ENCODE data around the gene ANKK1.

Gene ANKK1

GRCh38 chr11:113377681-113378412, 9.7 kb upstream of the ANKK1 start:
- no peak for DNase-seq (ENCODE audit: low read depth)

GRCh38 chr11:113378692-113379091, 8.9 kb upstream of the ANKK1 start:
- no peak for DNase-seq (ENCODE audit: low read depth)

- DNase-seq (ENCODE audit: low read depth) = no peak
Measured at GRCh38 chr11:113382121-113382520, 5.5 kb upstream of the ANKK1 start.

- DNase-seq (ENCODE audit: low read depth) = peak; percentile 92
Measured at GRCh38 chr11:113384551-113384950, 3.0 kb upstream of the ANKK1 start.

GRCh38 chr11:113385749-113386148, 1.8 kb upstream of the ANKK1 start:
- DNase-seq (ENCODE audit: low read depth) = no peak

GRCh38 chr11:113386866-113387265, 713 bp upstream of the ANKK1 start:
- DNase-seq (ENCODE audit: low read depth) = no peak

- DNase-seq (ENCODE audit: low read depth) = no peak
Measured at GRCh38 chr11:113389272-113389671, 1.7 kb downstream of the ANKK1 start.

GRCh38 chr11:113392236-113392921, 4.8 kb downstream of the ANKK1 start:
- no peak for DNase-seq (ENCODE audit: low read depth)

- DNase-seq (ENCODE audit: low read depth) = no peak
Measured at GRCh38 chr11:113393501-113393985, 6.0 kb downstream of the ANKK1 start.

GRCh38 chr11:113394919-113395318, 7.3 kb downstream of the ANKK1 start:
- no peak for DNase-seq (ENCODE audit: low read depth)

- no peak for DNase-seq (ENCODE audit: low read depth)
Measured at GRCh38 chr11:113395782-113396336, 8.3 kb downstream of the ANKK1 start.

GRCh38 chr11:113396690-113397089, 9.1 kb downstream of the ANKK1 start:
- DNase-seq (ENCODE audit: low read depth) = no peak

GRCh38 chr11:113397212-113397611, 9.6 kb downstream of the ANKK1 start:
- DNase-seq (ENCODE audit: low read depth) = no peak

- no peak for DNase-seq (ENCODE audit: low read depth)
Measured at GRCh38 chr11:113397821-113398220, 10.2 kb downstream of the ANKK1 start.

- no peak for DNase-seq (ENCODE audit: low read depth)
Measured at GRCh38 chr11:113398669-113399430, 11.3 kb downstream of the ANKK1 start.

GRCh38 chr11:113400631-113401230, 13.2 kb downstream of the ANKK1 start:
- no peak for DNase-seq (ENCODE audit: low read depth)

GRCh38 chr11:113401718-113402117, 14.1 kb downstream of the ANKK1 start:
- DNase-seq (ENCODE audit: low read depth) = no peak

GRCh38 chr11:113404859-113405430, 17.4 kb downstream of the ANKK1 start:
- DNase-seq (ENCODE audit: low read depth) = no peak

GRCh38 chr11:113405724-113406478, 18.3 kb downstream of the ANKK1 start:
- DNase-seq (ENCODE audit: low read depth) = no peak

- DNase-seq (ENCODE audit: low read depth) = no peak
Measured at GRCh38 chr11:113407163-113407562, 19.6 kb downstream of the ANKK1 start.

- DNase-seq (ENCODE audit: low read depth) = no peak
Measured at GRCh38 chr11:113408206-113408605, 20.6 kb downstream of the ANKK1 start.
